Inflammatory macrophage treated with lipopolysaccharide for 4 hours (primary cell): ENCODE results near the gene PBX3.
A peak's percentile ranks its signal among the peaks of the same experiment; 100 is the strongest.

Experiments used
- DNase-seq: peaks from one replicate; pipeline ENCODE4 v3.0.0-alpha.2; 2020

PBX3 gene

DNA sequence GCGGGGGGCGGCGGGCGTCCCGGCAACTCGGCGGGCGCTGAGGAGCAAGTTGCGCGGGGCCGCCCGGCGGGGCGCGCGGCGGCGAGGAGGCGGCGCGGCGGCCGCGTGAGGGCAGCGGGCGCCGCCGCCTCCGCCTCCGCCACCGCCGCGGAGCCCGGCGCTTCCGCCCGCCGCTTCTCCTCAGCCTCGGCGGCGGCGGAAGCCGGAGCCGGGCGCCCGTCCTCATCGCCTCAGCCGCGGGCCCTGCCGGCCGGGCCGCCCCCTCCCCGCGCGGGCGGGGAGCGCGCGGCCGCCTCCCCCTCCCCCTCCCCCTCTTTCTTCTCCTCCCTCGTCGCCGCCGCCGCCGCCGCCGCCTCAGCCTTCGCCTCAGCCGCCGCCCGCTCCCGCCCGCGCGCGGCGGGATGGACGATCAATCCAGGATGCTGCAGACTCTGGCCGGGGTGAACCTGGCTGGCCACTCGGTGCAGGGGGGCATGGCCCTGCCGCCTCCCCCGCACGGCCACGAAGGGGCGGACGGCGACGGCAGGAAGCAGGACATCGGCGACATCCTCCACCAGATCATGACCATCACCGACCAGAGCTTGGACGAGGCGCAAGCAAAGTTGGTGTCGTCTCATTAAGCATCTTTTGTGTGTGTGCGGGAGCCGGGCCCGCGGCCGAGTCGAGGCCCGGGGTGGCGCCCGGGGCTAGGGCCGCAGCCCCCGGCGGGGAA is at the start of gene PBX3:
PBX3 (plus strand) TSS at position 321 of the 712 bp plus-strand sequence.
- peak; percentile 48 for DNase-seq

DNA sequence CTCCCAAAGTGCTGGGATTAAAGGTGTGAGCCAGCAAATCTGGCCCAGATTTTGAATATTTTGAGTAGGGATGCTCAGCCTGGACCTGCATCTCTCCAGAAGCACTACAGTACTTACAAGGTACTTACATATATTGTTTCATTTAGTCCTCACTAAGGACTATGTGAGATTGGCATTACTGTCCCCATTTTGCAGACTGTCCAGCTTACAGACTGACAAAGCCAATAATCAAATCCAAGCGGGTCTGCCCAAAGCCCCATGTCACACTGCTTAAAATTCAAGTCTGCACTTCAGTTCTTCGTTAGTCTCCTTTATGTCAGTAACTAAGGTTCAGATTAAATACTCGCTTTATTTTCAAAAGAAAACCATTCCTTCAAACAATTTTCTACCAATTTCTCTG is 47.3 kb upstream of the PBX3 start:
- no peak for DNase-seq

DNA sequence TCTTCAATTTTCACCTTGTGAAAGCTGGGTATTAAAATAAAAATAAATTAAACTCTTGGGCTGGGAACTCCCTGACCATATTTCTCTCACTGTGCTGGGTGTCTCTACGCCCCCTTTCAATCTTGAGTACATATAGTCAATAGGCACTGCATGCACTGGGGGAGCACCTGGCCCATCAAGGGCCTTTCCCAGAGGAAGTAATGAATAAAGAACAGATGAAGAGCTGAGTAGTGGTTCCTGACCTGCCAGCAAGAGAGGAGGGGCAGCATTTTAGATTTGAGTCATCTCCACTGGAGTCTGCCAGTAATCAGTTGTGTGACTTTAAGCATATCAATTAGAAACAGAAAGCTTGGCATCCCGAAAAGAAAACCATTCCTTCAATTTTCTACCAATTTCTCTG is 46.4 kb upstream of the PBX3 start:
- DNase-seq: peak; percentile 9

DNA sequence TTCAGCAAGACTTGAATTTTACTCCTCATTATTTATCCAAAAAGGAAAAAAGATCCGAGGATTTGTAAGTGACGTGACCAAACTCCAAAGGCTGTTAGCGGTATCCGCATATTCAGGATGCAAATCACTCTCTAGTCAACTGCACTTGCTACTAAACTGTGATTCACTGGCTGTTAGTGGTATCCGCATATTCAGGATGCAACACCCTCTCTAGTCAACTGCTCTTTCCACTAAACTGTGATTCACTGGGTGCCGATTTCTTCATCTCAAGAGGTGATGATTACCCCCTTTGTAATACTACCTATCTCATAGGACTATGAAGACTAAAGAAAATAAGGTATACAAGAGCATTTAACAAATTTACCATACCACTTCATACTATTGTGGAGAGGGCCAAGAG is 45.8 kb upstream of the PBX3 start:
- no peak for DNase-seq

DNA sequence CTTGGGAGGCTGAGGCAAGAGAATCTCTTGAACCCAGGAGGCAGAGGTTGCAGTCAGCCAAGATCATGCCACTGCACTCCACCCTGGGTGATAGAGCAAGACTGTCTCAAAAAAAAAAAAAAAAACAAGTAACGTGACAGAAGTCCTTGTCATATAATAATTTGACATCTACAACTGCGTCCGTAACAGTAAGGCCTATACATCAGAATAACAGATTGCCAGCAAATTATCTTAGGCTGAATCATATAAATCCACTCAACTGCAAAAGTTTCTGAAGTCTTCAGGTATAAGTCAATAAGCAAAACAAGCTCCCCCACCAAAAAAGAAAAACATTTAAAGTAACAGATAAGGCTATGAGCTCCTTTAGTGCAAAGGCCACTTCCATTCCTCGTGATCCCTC is 43.5 kb upstream of the PBX3 start:
- DNase-seq: no peak

DNA sequence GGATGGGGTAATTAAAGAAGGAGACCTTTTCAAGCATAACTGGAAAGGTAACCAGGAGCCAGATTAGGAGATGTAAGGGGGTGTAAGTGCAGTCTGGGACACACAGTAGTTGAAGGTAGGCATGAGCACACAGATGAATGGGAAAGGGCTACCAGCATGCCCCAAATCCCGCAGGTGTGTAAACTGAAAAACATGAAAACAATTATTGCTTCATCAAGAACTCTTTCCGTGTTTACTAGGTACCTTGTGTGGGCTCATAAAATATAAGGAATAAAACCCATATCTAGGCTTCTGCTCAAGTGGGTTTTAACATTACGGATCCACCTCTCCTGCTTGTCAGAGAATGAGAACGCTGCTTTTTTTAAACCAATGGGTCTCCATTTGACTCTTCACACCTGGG is 41.3 kb upstream of the PBX3 start:
- no peak for DNase-seq

DNA sequence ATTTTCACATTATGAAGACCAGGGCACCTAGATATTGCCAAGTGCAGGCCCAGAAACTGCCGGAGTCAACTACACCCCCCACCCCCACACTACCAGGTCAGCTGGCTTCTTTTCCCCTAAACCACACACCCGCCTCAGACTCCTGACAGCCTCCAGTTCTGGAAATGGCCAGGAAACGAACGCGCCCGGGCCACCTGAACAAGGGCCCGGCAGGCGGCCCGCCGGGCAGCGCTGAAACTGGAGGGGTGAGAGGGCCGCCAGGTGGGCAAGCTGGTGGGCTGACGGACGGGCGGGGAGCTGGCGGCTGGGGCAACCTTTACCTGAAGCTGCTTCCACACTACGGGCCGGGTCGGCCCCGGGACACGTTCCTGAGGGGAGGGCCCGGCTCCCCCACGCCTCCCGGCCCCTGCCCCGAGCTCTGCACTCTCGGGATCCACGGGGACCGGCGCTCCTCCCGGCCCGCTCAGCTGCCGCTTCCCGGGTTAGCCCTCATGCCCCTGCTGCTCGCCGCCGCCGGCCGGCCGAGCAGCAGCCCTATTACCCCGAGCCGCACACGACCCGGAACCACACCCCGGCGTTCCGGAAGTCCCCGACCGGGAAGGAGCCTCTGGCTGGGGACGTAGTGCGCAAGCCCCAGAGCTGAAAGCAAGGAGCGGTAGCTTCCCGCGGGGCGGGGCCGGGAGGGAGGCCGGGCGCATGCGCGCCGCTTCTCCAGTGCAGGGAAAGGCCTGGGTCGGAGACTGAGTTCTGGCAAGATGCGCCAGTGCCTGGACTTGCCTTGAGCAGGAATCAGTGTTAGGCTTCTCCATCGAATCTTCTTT is 40.3 kb upstream of the PBX3 start, which contains the start of gene MAPKAP1:
MAPKAP1 (minus strand) TSS at position 558 of the 821 bp plus-strand sequence. CDS start 34,634 bp downstream, outside the sequence.
- peak; percentile 97 for DNase-seq

DNA sequence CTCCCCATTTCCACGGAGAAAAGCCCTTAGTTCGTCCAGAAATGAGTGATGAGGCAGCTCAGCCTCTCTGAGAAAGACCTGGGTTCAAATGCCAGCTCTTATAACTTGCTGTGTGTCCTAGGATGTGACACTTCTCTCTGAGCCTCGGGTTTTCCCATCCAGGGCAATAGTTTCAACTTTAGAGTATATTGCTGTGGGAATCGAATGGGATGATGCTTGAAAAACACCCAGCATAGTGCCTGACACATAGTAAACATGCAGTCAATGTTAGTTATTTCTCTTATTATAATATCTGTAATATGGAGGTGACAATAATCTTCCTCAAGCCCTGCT is 39.7 kb upstream of the PBX3 start:
- peak; percentile 25 for DNase-seq

DNA sequence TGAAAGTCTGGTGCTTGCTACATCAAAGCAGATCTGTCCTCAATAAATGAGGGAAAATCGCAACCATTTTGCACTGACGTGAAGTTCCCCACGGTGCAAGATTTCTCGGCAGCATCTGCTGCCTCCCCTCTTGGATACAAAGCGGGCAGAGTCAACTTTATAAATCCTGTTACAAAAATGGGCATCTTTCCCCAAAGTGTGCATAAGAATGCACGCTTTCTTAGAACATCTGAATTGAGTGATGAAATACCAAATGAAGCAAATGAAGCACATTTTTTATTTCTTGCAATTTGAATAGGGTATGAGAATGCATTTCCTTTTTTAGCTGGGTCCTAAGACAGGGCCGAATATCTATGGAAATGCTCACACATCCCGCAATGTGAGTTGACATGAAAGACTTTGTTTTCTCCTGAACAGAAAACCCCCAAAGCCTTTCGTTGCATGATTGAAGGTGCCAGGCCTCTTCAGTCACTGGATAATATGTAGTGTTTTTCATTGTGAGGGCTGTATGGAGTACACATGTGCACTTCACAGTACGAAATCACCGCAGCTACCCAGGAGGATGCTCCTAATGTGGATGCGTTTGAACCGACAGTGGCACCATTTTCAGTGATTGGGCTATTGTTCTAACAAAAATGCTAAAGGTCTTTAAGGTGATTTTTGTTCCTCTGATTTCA is 20.6 kb upstream of the PBX3 start:
- no peak for DNase-seq

DNA sequence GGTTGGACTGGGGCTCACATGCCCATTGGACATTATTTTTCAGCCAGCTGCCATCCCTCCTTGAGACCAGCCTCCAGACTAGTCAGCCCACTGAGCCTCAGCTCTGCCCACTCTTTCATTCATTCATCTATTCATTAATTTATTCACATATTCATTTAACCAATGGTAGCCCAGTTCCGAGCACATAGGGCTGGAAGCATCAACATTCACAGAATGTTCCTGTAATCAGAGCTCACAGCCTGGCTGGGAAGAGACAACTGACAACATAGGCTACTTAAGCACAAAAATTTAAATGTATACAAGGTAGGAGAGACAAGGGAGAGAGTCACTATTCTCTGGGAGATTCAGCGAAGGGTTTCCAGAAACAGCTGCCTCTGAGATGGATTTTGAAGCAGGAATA is 17.0 kb upstream of the PBX3 start:
- DNase-seq: no peak

DNA sequence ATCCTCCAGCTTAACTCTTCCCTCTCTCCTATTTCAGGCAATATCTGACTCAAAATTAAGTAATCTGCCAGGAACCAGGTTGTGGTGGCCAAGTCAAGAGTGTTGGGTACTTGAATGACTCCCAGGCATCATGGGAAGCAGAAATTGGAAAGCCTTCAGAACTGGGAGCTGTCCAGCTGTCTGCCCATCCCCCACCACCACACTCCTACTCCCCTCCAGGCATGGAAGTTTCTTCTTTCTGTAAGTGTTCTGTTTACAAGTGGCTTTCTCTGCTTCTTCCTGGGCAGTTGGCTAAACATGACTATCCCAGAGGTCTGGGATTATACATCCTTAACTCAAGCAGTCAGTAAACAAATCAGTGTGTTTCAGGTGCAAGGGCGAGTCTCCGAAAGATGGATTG is 14.6 kb upstream of the PBX3 start:
- DNase-seq: no peak

DNA sequence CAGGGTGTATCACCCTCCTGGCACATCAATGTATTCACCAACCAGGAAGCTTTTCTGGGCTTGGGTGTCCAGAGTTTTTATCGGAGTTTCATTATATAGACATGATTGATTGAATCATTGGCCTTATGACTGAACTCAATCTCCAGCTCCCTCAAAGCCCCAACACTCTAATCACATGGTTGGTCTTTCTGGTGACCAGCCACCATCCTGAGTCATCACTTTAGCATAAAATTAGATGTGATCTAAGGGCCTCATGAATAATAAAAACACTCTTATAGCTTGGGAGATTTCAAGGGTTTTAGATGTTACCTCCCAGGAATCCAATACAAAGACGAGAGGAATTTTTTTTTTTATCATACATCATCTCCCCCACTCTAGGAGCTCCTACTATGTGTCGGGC is 7.7 kb upstream of the PBX3 start:
- DNase-seq: no peak

DNA sequence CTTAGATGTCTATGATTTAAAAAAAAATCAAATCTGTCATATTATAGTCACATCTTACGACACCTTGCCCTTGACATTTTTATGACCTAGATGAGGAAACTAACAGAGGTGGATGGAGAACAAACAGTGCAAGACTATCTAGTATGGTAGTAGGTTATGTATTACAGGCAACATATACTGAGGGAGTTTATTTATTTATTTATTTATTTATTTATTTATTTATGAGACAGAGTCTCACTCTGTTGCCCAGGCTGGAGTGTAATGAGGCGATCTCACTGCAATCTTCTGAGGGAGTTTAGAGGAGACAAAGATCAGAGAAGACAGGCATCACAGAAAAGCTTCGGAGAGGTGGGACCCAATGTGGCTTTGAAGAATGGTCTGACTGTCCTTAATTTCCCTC is 4.5 kb upstream of the PBX3 start:
- no peak for DNase-seq

DNA sequence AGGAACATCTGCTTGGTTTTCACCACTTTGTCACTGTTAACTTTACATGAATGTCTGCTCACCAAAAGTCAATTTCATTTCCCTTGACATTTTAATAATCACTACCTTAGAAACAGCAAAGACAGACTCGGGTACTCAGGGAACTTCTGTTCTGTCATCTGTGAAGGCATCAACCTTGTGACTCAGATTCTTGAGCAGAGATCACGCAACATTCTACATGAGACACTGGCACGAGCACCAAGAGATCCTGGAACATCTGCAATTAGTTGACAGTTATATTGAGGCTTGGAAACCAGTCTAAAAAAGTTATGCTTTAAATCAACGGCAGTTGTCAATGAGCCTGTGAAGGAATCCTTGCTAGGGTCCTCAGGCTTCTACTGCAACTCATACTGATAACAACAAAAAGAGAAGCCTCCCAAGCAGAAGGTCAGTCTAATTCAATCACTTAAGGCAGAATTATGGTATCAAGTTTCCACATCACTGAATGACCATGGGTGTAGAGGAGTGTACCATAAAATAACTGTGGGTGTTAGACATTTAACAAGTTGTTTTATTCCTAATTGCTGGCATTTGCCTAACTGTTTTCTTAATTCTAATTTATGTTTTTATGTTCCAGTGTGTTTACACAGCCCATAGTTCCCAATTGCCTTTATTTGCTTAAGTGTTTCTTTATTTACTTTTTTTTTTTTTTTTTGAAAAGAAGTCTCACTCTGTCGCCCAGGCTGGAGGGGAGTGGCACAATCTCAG is 3.3 kb upstream of the PBX3 start:
- peak; percentile 45 for DNase-seq

DNA sequence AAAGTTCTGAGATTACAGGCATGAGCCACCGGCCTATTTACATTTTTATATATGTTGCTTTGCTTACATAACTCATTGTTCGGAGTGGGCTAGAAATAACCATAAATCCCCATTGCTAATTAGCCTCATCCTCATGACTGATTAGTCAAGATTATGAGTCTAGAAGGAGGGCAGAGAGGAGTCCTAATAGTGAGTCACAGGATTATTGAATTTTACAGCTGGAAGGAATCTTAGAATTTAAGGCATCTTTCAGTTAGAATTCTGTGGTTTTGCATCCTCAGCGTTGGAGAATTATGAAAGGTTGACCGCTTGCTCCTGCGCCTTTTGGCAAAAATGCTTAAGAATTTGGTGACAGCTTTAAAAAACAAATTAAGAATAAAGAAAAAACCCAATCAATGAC is 2.6 kb upstream of the PBX3 start:
- no peak for DNase-seq

DNA sequence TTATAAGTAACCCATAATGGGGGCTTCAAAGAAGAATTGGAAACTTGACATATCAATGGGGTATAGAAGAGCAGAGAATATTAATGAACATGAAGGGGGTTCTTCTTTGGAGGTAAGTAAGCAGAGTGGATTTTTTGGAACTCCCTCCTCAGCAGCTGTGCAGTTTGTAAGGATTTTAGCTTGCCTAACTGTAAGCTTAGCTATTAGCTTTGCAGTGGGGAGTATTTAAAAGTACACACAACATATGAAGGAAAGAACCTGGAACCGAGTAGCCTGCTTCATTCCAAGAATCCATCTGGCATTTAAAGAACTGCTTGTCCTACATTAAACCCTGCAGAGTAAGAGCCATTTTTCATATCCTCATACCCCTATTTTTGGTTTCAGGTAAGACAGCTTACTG is 2.2 kb upstream of the PBX3 start:
- no peak for DNase-seq

DNA sequence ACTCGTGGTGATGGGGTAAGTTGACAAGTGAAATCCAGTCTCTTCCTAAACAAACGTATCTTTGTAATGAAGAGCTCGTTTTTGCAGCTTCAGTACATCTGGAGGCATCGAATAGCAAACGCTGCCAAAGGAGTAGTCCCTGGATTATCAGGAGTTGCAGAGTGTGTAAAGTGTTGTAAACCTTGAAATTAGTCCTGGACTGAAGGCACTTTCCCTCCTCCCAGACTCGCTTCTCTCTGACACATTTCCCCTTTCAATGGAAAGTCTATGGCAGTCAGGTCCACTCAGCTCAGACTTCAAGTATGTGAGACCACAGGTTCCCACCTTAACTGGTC is 1.5 kb upstream of the PBX3 start:
- no peak for DNase-seq

DNA sequence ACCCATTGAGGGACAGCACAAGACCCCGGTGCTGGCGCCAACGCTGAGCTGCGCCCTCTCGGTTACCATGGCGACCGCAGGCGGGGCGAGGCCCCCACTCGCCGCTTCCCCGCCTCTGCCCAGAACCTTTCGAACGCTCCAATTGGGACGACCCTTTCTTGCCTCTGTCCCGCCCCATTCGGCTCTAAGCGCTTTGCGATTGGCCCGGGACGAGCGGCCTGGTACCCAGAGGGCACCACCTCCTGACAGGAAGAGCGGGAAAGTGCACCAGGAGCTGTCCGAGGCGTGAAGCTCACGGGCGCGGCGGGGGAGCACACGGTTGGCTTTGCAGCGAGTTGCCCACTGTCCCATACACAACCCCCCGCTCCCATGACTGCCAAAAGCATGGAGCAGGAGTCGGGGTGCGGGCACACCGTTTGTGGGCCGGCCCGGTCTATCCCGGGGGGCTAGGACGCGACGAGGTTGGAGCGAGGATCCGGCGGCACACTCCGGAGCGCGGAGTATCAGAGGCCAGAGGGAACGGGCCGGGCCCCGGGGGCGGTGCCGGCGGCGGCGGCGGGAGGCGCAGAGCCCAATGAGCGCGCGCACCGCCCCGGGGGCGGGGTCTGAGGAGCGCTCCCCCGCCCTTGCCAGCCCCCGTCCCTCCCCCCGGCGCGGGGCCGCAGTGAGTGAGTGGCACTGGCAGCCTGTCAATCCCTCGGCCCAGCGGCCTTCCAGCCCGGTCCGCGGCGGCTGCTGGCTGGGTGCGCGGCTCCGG is 978 bp upstream of the PBX3 start:
- DNase-seq: peak; percentile 96

DNA sequence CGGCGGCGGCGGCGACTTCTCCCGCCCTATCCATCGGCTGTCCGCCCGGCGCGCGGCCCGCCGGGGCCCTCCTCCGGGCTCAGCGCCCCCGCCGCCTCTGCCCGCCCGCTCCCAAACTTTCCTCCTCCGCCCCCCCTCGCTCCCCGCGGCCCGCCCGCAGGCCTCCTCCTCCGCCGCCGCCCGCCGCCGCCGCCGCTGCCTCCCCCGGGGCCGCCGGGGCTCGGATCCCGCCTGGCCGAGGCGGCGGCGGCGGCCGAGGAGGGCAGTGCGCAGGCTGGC is 460 bp upstream of the PBX3 start:
- no peak for DNase-seq

DNA sequence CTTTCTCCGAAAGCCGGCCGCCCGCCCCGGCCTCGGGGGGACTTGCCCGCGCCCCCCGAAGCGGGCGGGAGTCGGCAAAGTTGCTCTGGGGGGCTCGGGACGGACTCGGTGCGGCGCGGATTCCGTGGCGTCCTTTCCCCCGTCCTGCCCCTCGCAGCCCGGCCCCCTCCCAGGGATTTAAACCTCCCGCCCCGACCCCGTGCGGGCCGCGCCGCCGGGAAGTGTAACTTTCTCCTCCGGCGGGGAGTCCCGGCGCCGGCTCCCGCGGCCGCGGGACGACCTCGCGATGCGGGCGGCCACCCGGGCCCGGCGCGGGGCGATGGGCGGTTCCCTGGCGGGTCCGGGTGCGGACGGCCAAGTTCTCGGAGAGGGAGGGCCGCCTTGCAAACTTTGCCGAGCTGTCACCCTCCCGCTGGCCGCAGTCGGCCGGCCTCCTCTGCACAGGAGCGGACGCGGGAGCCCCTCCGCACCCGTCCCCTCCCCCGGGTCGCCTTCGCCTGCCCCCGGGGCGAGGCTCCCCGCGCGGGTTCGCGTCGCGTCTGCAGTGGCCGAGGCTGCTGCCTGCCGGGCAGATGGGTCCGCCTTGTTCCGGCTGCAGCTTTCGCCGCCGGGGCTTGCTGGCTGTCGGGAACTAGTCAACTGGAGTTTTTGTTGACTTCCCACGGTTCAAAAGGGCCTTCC is 732 bp downstream of the PBX3 start:
- DNase-seq: peak; percentile 46

DNA sequence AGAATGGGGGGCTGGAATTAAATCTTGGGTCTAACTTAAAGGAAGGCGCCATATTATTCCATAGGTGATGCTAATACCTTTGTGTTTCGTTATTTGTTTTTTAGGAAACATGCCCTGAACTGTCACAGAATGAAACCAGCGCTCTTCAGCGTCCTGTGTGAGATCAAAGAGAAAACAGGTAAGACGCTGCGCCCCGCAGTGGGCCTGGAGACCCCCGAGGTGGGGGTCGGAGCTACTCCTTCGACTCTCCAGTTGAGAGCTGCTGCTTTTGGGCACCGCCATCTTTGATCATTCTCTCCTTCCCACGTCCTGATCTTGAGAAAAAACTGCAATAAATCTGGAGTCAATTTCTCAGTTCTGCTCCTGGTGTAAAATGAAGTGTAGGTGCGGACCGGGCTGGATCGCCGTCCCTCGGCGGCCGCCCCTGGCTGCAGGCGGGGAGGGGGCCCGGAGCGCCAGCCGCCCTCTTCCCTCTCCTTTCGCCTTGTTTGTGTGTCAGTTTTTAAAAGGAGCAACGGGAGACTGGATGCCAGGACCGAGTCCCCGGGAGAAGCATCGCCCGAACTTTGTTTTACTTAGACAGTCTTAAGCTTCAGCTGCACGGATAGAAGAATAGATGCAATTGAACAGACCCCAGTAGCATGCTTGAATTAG is 1.4 kb downstream of the PBX3 start:
- DNase-seq: no peak
